C4-2B (cell line): ENCODE results near the gene SEMA5A.

ENCODE experiments used
- ZFX ChIP-seq: fragments of 450-650 bp; IDR thresholded peaks from 2 replicates; pipeline ENCODE4 v1.6.1; 2017
- TF ChIP-seq, protein P1 (sequence below): fragments of 450-650 bp; conservative IDR thresholded peaks from 2 replicates; pipeline ENCODE4 v1.5.1; 2017; ENCODE audit warnings: mild to moderate bottlenecking

- TF ChIP-seq, protein P1, sequence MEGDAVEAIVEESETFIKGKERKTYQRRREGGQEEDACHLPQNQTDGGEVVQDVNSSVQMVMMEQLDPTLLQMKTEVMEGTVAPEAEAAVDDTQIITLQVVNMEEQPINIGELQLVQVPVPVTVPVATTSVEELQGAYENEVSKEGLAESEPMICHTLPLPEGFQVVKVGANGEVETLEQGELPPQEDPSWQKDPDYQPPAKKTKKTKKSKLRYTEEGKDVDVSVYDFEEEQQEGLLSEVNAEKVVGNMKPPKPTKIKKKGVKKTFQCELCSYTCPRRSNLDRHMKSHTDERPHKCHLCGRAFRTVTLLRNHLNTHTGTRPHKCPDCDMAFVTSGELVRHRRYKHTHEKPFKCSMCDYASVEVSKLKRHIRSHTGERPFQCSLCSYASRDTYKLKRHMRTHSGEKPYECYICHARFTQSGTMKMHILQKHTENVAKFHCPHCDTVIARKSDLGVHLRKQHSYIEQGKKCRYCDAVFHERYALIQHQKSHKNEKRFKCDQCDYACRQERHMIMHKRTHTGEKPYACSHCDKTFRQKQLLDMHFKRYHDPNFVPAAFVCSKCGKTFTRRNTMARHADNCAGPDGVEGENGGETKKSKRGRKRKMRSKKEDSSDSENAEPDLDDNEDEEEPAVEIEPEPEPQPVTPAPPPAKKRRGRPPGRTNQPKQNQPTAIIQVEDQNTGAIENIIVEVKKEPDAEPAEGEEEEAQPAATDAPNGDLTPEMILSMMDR, result no peak
- no peak for TF ChIP-seq ZFX
These were observed 170.1 kb downstream of the SEMA5A start for GRCh38 chr5:9375756-9376155.
